ENCODE measurements around the gene KRTAP22-2.

The KRTAP22-2 gene

GRCh38 chr21:30590297-30590696 is at the start of gene KRTAP22-2:
KRTAP22-2 (minus strand) TSS chr21:30590397.
- DNase-seq (ENCODE audit: low read depth), result no peak

- DNase-seq (ENCODE audit: low read depth), result no peak
These were observed 48.5 kb upstream of the KRTAP22-2 start for GRCh38 chr21:30638686-30639085.

- no peak for DNase-seq (ENCODE audit: low read depth)
These were observed 44.7 kb upstream of the KRTAP22-2 start, which contains the start of gene KRTAP20-2 for GRCh38 chr21:30634906-30635305. KRTAP20-2 (plus strand) TSS chr21:30635206; CDS start chr21:30635264, 58 bp downstream.

GRCh38 chr21:30629200-30629599 is 39.0 kb upstream of the KRTAP22-2 start:
- no peak for DNase-seq (ENCODE audit: low read depth)

GRCh38 chr21:30628109-30628508 is 37.9 kb upstream of the KRTAP22-2 start:
- no peak for DNase-seq (ENCODE audit: low read depth)

- no peak for DNase-seq (ENCODE audit: low read depth)
These were observed 35.4 kb upstream of the KRTAP22-2 start for GRCh38 chr21:30625449-30626165.

- no peak for DNase-seq (ENCODE audit: low read depth)
These were observed 33.2 kb upstream of the KRTAP22-2 start for GRCh38 chr21:30623362-30623761.

GRCh38 chr21:30620522-30620921 is 30.3 kb upstream of the KRTAP22-2 start, which contains the start of gene KRTAP20-4:
KRTAP20-4 (plus strand) TSS chr21:30620627.
- DNase-seq (ENCODE audit: low read depth), result no peak

- DNase-seq (ENCODE audit: low read depth), result no peak
These were observed 29.9 kb upstream of the KRTAP22-2 start for GRCh38 chr21:30620080-30620479.

- no peak for DNase-seq (ENCODE audit: low read depth)
These were observed 25.9 kb upstream of the KRTAP22-2 start, which contains the start of gene KRTAP20-1 for GRCh38 chr21:30616125-30616524. KRTAP20-1 (plus strand) TSS chr21:30616425; CDS start chr21:30616455, 30 bp downstream.

- DNase-seq (ENCODE audit: low read depth), result no peak
These were observed 25.0 kb upstream of the KRTAP22-2 start for GRCh38 chr21:30615199-30615598.

- no peak for DNase-seq (ENCODE audit: low read depth)
These were observed 23.6 kb upstream of the KRTAP22-2 start, which contains the start of gene KRTAP6-1 for GRCh38 chr21:30613836-30614235. KRTAP6-1 (minus strand) TSS chr21:30613930; CDS start chr21:30613904, 26 bp downstream.

- DNase-seq (ENCODE audit: low read depth), result no peak
These were observed 21.9 kb upstream of the KRTAP22-2 start for GRCh38 chr21:30612132-30612531.

- DNase-seq (ENCODE audit: low read depth), result no peak
These were observed 15.8 kb upstream of the KRTAP22-2 start for GRCh38 chr21:30605968-30606367.

- DNase-seq (ENCODE audit: low read depth), result no peak
These were observed 10.6 kb upstream of the KRTAP22-2 start, which contains the start of gene KRTAP22-1 for GRCh38 chr21:30600787-30601186. KRTAP22-1 (plus strand) TSS chr21:30601087.

GRCh38 chr21:30598802-30599201 is 8.6 kb upstream of the KRTAP22-2 start, which contains the start of gene KRTAP6-2:
KRTAP6-2 (minus strand) TSS chr21:30598902; CDS start chr21:30598874, 28 bp downstream.
- no peak for DNase-seq (ENCODE audit: low read depth)

- DNase-seq (ENCODE audit: low read depth), result no peak
These were observed 1.9 kb upstream of the KRTAP22-2 start, which contains the start of gene KRTAP6-3 for GRCh38 chr21:30592140-30592539. KRTAP6-3 (plus strand) TSS chr21:30592440; CDS start chr21:30592446, 6 bp downstream.

GRCh38 chr21:30582870-30583269 is 7.3 kb downstream of the KRTAP22-2 start:
- DNase-seq (ENCODE audit: low read depth), result no peak

- no peak for DNase-seq (ENCODE audit: low read depth)
These were observed 10.1 kb downstream of the KRTAP22-2 start for GRCh38 chr21:30580132-30580531.

GRCh38 chr21:30579346-30579745 is 10.9 kb downstream of the KRTAP22-2 start:
- DNase-seq (ENCODE audit: low read depth), result no peak

GRCh38 chr21:30577766-30578165 is 12.4 kb downstream of the KRTAP22-2 start:
- DNase-seq (ENCODE audit: low read depth), result no peak

- DNase-seq (ENCODE audit: low read depth), result no peak
These were observed 22.6 kb downstream of the KRTAP22-2 start for GRCh38 chr21:30567617-30568016.

GRCh38 chr21:30563630-30564029 is 26.6 kb downstream of the KRTAP22-2 start:
- no peak for DNase-seq (ENCODE audit: low read depth)

Data from non-pigmented ciliary epithelial cell (primary cell).